Activated CD4-positive, alpha-beta T cell treated with anti-CD3 and anti-CD28 coated beads, Interleukin-2, Interleukin-4, amounts not matched to agents 100 ng/mL and 50 ng/mL, durations not matched to agents 16 hours and 8 hours (primary cell): ENCODE data around the gene POLR2E.

Source experiments
- DNase-seq: peaks from one replicate; pipeline ENCODE4 v3.0.0-alpha.2; 2020; ENCODE audit warnings: low spot score

Gene POLR2E

DNA sequence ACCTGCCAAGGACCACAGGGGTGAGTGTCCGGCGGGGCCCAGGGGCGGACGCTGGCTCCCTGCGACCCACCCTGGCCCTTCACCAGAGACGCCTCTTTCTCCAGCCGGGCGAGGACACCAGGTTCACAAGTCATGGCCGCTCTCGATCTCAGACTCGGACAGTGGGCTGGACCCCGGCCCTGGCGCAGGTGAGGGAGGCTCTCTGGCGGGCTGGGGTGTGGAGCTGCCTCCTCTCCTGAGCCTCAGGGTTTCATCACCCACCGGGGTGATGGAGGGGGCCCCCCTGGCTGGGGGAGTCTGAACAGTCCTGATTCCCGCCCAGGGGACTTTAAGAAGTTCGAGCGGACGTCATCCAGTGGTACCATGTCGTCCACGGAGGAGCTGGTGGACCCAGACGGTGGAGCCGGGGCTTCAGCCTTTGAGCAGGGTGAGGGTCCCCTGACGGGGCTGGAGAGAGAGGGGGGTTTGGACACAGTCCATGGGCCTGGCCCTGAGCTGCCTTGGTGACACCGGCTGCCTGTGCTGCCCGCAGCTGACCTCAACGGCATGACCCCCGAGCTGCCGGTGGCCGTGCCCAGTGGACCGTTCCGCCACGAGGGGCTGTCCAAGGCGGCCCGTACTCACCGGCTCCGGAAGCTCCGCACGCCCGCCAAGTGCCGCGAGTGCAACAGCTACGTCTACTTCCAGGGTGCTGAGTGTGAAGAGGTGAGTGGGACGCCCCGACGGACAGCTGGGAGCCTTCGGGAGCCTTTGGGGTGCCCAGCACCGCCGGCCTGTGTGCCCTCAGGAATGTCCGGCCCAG is 14.6 kb downstream of the POLR2E start:
- no peak for DNase-seq

DNA sequence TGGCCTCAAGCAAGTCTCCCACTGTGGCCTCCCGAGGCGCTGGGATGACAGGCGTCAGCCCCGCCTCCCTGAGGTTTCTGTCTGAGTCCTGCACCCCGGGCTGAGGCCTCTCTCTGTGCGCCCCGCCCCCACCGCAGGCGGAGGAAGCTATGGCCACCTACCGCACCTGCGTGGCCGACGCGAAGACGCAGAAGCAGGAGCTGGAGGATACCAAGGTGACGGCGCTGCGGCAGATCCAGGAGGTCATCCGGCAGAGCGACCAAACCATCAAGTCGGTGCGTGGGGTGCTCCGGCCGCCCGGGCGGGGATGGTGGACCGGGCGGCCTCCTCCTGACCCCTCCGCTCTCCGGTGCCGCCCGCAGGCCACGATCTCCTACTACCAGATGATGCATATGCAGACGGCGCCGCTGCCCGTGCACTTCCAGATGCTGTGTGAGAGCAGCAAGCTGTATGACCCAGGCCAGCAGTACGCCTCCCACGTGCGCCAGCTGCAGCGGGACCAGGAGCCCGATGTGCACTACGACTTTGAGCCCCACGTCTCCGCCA is 15.5 kb downstream of the POLR2E start:
- DNase-seq: peak; percentile 84

DNA sequence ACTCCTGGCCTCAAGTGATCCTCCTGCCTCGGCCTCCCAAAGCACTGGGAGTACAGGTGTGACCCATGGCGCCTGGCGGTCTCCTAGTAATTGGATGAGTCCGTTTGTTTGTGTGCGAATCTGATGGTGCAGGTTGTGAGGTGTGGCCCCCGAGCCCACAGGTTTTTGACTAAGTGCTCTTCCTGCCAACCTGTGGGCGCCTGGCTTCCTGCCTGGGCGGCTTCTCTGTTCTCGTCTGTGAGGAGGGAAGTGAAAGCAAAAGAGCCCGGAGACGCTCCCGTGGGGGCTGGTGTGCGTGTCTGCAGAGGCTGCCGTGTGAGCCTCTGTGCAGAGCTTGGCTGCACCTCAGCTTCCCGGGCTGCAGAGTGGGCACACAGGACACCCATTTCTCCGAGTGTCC is 18.2 kb downstream of the POLR2E start:
- DNase-seq: peak; percentile 95

DNA sequence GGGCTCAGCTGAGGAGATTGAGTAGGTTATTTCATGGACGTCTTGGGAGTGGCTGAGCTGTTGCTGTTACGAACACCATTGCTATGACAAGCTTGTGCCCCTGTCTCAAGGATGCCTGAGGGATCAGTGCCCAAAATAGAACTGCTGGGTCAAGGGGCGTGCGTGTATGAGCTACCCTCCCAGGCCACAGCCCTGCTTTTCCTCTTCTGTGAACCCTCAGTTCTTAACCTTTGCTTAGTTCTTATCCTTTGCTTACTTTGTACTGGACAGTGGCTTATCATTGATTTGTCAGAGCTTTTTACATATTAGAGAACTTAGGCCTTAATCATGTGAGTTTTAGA is 19.2 kb downstream of the POLR2E start:
- DNase-seq: no peak

DNA sequence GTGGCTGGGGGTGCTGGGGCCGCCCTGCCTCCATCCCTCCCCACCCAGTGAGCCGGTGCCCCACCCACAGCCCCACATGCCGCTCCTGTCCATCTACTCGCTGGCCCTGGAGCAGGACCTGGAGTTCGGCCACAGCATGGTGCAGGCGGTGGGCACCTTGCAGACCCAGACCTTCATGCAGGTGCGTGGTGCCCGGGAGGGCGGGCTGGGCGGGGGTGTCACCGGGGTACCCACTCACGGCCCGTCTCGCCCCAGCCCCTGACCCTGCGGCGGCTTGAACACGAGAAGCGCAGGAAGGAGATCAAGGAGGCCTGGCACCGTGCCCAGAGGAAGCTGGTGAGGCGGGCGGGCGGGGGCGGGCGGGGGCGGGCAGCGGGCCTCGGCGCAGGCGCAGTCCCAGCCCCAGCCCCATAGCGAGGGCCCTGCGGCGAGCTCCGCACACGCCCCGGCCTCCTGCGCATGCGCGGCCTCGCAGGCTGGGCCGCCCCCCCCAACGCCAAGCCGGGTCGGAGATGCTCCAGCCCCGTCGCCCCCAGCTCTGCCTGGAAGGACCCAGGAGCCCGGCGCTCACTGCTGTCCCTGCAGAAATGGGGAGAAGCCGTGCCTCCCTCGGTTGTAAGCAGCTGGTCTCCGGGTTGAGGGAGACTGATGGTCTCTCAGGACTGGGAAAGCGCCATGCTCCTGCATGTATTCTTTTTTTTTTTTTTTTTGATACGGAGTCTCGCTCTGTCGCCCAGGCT is 20.5 kb downstream of the POLR2E start:
- DNase-seq: peak; percentile 84

DNA sequence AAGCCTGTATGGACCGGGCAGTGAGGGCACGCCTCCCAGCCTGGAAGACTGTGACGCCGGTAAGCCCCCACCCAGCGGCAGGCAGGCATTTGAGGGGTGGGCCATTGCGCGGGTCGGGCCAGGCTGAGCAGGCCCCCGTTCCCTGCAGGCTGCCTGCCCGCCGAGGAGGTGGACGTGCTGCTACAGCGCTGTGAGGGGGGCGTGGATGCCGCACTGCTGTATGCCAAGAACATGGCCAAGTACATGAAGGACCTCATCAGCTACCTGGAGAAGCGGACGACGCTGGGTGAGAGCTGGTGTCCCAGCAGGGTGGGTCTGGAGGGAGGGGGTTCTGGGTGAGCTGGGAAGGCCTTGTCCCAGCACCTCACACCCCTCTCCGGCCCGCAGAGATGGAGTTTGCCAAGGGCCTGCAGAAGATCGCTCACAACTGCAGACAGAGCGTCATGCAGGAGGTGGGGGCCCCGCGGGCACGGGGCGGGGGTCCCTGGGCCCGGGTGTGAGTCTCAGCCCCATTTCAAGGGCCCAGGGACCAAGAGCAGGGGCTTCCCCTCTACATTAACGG is 21.1 kb downstream of the POLR2E start:
- no peak for DNase-seq

DNA sequence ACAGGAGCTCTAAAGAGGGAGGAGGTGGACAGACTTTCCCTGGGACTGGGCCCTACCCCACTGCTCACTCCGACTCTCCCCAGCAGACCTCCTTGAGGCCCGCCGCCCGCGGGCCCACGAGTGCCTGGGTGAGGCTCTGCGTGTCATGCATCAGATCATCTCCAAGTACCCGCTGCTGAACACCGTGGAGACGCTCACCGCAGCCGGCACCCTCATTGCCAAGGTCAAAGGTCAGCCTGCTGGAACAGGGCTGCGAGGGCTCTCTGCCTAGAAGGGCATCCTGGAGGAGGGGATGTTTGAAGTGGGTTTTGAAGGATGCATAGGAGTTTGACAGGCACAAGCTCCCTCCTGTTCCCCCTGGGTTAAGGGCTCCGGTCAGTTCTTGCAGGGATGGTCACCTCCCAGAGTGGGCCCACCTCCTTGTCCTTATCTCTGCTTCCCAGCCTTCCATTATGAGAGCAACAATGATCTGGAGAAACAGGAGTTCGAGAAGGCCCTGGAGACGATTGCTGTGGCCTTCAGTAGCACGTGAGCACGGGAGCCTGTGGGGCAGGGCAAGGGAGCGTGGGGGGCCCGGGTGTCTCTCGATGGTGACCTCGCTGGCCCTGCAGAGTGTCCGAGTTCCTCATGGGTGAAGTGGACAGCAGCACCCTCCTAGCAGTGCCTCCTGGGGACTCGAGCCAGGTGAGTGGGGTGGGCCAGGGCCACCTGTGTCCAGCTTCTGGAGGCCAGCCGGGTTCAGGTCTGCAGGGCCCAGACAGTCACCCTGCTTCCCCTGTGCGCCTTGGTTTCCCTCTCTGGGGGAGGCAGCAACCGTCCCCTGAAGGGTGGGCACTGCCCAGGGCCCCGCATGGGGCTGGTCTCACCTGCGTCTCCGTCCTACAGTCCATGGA is 21.9 kb downstream of the POLR2E start:
- no peak for DNase-seq

DNA sequence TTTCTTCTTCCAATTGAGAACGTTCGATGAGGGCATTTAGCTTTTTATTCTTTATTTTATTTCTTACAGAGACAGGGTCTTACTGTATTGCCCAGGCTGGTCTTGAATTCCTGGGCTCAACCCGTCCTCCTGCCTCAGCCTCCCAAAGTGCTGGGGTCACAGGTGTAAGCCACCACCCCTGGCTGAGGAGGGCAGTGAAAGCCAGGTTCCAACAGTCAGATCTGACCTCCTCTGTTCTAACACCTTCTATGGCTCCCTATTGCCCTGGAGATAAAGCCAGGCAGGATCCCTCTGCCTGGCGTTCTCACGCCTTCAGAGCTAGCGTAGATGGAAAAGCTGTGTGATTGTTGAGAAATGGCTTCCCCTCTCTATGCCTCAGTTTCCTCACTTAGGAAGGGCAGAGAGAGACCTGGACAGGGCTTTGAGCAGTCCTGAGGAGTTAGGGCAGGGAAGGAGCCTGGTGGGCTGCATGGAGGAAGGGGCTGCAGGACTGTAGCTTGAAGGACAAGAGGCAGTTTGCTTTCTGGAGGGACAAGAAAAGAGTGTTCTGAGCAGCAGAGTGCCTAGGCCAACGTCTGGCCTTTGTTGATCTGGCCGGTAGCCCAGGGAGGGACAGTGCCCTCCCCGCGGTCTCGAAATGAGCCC is 22.7 kb downstream of the POLR2E start:
- DNase-seq: no peak

DNA sequence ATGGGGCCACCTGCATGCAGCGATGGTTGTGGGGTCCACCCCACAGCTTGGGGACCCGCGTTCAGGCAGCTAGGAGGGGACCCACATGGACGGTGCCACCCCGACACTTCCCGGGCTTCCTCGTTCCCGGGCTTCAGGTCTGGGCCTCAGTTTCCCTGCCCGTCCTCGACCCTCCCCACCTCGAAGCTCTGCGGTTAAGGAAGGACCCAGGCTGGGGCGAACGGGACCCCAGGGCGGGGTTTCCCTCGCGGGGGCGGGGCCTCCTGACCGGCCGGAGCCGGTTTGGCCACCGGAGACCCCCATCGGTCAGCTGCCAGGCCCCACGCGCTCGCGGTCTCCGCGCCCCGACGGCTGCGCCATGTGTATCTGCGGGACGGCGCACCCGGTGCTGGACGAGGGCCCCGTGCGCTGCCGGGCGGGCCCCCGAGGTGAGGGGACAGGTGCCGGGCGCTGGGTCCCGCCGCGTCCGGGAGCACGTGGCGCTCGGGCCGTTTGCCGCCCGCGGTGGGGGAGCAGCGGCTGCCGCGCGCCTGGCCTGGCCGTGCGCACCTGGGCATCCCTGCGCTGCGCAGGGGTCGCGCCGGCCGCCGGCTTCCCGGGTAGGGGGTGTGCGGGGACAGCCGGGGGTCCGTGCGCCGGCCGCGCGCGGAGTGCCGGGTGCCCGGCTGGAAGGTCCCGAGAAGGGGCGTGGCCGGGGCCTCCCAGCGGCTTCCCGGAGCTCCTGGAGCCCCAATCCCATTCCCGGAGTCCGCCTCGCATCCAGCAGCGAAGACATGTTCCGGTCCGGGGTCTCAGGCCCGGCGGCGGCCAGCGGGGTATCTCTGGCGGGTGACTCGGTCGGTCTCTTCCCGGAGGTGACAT is 24.0 kb downstream of the POLR2E start:
- DNase-seq: no peak

DNA sequence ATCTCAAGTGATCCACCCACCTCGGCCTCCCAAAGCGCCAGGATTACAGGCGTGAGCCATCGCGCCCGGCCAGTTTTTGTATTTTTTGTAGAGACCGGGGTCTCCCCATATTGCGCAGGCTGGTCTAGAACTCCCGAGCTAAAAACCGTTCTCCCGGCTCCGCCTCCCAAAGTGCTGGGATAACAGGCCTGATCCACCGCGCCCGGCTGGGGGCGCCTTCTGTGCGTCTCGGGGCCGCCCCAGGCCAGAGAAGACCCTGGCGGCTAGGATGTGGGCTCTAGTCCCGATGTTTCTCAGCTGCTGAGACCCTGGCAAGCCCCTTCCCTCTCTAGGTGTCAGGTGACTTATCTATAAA is 24.6 kb downstream of the POLR2E start:
- DNase-seq: no peak

DNA sequence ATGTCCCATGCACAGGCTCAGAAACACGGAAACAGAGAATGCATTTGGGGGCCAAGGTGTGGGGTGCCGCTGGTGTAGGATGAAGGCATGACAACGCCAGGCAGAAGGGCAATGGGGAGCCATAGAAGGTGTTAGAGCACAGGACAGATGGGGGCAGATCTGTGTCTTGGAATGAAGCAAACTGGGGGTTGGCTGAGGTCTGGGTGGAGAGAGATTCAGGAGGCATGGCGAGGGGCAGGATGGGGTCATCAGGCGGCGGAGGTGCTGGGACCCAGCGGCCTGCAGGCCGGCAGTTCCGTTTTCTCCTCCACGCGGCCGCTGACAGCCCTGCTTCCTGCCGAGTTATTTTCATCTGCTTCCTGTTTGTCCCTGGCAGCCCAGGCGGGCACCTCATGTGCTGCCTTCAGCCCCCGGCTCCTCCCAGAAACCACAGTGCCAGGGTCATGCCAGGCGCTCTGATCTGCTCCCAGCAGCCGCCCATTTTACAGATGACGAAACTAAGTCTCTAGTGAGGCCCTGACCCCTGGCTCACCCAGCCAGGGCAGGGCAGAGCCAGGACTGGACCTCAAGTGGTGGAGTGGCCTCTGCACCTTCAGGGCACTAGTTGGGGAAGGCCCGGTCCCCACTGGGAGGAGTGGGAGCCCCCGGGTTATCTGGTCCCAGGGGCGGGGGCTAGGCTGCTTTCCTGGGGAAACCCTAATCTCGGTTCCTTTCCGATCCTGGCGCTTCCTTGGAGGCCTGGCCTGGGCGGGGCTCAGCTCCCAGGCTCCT is 26.0 kb downstream of the POLR2E start:
- peak; percentile 87 for DNase-seq

DNA sequence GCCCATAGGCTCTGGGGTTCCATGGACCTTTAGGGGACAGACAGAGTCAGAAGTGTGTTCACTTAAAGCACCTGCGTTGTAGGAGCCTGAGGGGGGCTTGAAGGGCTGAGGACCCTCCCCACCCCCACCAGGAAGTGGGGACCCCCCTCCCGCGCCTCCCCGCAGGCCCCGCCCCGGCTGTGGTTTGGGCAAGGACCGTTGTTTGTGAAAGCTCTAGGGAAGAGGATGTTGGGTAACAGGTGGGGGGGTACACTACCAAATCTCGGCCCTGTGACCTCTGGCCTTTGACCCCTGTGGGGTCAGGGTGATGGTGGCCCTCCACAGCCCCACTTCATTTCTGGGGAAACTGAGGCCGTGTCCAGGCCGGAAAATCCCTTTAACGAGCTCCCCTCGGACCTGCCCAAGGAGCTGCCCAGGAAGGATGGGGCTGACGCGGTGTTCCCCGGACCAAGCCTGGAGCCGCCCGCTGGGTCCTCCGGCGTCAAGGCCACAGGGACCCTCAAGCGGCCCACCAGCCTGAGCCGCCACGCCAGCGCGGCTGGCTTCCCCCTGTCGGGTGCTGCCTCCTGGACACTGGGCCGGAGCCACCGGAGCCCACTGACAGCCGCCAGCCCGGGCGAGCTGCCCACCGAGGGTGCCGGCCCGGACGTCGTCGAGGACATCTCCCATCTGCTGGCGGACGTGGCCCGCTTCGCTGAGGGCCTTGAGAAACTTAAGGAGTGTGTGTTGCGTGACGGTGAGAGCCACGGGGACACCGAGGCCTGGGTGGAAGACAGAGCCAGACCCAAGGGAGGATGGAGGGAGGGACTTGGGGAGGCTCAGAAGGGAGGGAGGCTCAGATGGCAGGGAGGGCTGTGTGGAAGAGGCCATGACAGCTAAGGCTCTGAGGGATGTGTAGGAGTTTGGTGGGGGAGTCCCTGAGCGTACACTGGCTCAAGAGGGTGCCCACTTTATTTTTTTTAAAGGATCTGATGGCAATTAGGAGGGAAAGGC is 26.9 kb downstream of the POLR2E start:
- peak; percentile 78 for DNase-seq

DNA sequence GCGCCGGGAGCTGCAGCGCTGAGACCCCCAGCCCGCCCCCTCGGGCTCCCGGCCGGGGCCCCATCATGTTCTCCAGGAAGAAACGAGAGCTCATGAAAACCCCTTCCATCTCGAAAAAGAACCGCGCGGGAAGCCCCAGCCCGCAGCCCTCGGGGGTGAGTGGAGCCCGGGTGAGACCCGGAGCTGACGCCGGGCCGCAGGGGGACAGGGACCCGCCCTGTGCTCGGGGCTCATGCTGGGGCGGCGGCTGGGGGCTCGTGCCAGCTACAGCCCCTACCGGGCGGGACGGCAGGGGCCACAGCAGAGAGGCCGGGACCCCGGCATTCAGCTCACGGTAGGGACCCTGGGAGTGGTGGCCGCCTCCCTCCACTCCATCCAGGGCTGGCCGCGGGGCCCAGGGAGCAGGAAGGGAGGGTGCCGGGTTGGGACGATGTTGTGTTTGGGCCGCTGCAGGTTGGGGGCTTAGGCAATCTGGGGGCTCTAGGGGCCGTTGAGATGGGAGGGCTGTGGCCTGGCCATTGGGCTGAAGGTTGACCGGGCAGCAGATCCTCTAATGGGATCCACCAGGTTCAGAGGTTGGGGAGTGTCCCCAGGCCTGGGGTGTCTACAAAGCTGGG is 27.7 kb downstream of the POLR2E start:
- DNase-seq: no peak

DNA sequence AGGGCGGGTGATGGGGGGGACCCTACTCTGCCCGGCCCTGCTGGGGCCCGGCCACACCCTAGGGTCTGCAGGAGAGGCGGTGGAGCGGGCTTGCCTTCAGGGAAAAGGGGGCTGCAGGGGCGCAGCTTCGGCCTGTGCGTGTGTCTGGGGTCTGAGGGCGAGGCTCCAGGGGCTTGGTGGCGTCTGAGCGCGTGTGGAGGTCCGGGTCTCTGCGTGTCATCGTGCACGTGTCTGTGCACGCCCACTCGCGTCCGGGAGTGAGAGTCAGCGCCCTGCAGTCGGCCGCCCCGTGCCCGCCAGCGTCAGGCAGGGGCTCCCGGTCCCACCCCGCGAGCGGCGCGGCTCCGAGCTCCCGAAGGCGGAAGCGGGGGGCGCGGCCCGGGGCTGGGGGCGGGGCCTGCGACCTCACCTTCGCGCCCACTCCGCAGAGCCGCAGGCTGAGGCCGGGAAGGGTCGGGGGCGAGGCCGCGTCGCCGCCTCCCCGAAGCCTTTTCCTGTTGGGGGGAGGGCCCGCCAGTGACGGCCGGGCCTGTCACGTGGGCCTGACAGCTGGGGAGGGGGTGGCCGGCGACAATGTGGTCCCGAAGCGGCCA is 28.3 kb downstream of the POLR2E start, which contains the start of gene ARHGAP45:
TSS of gene ARHGAP45 (plus strand) at position 420 of the 593 bp plus-strand sequence. CDS start 239 bp downstream, outside the sequence.
- peak; percentile 81 for DNase-seq

DNA sequence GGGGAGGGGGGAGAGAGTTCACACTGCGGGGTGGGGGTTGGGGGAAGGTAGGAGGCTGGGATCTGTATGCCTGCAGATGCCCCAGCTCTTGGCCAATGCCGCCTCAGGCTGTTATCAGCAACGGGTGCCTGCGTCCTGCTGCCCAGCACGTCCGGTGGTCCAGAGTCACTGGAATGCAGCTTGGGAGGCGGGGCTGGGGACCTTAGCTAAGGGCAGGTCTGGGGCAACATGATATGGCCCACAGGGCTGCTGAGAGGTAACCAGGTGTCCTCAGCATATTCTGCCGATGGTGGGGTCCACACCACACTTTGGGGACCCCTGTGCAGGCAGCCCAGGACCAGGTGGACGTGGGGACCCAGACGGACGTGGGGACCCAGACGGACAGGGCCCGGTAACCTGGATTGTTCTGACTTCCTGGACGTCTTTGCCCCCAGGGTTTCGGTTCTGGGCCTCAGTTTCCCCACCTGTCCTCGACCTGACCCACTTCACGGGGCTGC is 28.9 kb downstream of the POLR2E start:
- no peak for DNase-seq

DNA sequence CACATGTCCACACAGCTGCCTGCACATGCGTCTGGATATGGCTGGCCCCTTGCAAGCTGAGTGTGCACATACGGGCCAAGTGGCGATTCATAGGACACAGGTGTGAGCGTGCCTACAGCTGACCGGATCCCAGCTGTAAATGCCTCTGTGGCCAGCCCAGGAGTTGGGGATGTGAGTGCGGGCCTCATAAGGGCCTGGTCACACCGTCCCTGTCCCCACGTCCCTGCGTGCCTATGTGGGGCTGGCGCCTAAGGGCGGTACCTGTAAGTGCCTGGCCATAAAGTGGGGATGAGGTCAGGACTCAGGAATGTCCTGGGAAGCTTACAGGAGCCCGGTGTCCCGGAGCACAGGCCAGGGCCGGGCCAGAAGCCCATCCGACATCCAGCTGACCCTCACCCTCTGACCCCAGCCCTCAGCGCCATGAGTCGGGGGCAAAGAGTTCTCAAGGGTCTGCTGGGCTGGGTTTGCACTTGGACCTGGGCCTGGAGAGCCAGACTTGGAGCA is 29.5 kb downstream of the POLR2E start:
- DNase-seq: no peak
